GM12865 (cell line): Measurements from ENCODE around the gene DPF3.

Source experiments
- DNase-seq: peaks from one replicate; pipeline ENCODE4 v3.0.0; 2010; ENCODE audit warnings: low read depth
- H3K4me3 ChIP-seq: 2 replicates; pipeline ENCODE4 v1.5.1; 2011; ENCODE audit warnings: mild to moderate bottlenecking, low read depth, low read length, control low read depth
- CTCF ChIP-seq: IDR thresholded peaks from 2 replicates; pipeline ENCODE4 v1.5.1; 2011; ENCODE audit warnings: low read length, control low read depth, low read depth, inconsistent platforms; ENCODE audit not compliant: insufficient read depth; ENCODE audit errors: missing control alignments

Gene DPF3

GRCh38 chr14:72856530-72857266 is 37.2 kb downstream of the DPF3 start:
- no peak for DNase-seq
- no peak overlapping the region for H3K4me3 ChIP-seq
- TF ChIP-seq CTCF: no peak

GRCh38 chr14:72855913-72856312 is 38.0 kb downstream of the DPF3 start:
- no peak for TF ChIP-seq CTCF
- peak; percentile 53 for DNase-seq
- H3K4me3 ChIP-seq: no peak overlapping the region

- H3K4me3 ChIP-seq: no peak overlapping the region
- no peak for DNase-seq
- TF ChIP-seq CTCF: no peak
These were observed 41.7 kb downstream of the DPF3 start for GRCh38 chr14:72852194-72852593.

GRCh38 chr14:72851635-72852034 is 42.3 kb downstream of the DPF3 start:
- DNase-seq: no peak
- TF ChIP-seq CTCF: no peak
- no peak overlapping the region for H3K4me3 ChIP-seq

- no peak overlapping the region for H3K4me3 ChIP-seq
- DNase-seq: no peak
- TF ChIP-seq CTCF: no peak
These were observed 43.5 kb downstream of the DPF3 start for GRCh38 chr14:72850360-72850759.

- DNase-seq: no peak
- no peak for TF ChIP-seq CTCF
- H3K4me3 ChIP-seq: no peak overlapping the region
These were observed 44.7 kb downstream of the DPF3 start for GRCh38 chr14:72849222-72849621.

GRCh38 chr14:72847721-72848120 is 46.2 kb downstream of the DPF3 start:
- TF ChIP-seq CTCF: no peak
- DNase-seq: no peak
- H3K4me3 ChIP-seq: no peak overlapping the region
